Suppressor macrophage treated with lipopolysaccharide for 4 hours (primary cell): ENCODE measurements around the gene ALOXE3.
"Not testable (repeated sequence)": the region's sequence is repeated elsewhere in the genome, so short reads cannot be mapped to it uniquely, and the experiment has no call there.

ENCODE experiments used
- DNase-seq: peaks from one replicate; pipeline ENCODE4 v3.0.0-alpha.2; 2020

Gene ALOXE3

GRCh38 chr17:8066841-8067775, 51.2 kb downstream of the ALOXE3 start:
- no peak for DNase-seq

DNA sequence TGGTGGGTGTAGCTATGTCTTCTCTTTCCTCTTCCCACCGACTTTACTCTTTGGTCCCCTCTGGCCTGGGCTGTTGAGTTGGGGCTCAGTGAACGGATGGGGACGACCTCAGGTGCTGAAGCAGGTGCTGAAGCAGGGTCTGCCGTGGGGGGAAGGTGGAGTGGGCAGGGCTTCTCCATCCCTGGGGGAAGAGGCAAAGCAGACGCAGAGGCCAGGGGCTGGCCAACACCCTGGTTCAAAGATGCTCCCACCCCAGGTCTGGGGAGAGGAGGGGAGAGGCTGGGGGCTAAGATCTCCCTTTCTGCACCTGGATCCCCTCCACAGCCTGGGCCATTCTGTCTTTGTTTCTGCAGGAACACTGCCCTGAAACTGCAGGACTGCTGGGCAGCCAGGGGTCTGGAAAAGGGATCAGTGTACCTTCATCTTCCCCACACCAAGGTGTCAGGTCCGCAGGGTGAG, 53.7 kb downstream of the ALOXE3 start:
- no peak for DNase-seq

DNA sequence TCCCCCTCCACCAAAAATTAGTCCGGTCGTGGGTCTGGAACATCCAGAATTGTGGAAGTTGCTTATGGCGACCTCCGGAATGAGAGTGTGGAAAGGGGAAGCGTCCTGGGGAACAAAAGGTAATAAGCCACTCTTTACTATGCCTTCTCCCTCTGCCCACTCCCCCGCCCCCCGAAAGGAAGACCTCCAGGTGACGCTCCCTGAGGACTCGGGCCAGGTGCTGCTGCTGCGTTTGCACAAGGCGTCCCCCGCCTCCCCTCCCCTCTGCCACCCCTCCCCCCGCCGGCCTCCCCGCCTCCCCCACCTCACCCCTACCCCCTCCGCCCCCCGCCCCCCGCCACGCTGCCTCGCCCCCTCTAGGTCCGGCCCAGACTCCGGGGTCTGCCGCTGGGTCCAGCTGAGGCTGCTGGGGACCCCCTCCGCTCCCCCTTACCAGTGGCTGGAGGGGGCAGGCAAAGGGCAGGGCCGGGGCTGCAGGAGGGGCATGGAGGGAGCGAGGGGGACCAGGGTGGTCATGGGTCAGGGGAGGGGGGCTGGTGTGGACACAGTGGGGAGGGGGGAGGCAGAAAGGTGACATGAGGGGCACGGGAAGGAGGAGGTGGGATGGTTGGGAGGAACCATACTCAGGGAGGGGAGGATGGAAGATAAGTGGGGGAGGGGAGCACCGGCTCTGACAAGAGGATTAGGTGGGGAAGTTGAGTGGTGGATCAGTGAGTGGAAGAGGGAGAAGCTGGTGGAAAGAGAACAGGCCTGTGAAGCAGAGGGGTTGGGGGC, 54.4 kb downstream of the ALOXE3 start:
- no peak for DNase-seq

- no peak for DNase-seq
These were observed 55.4 kb downstream of the ALOXE3 start for GRCh38 chr17:8062807-8063483.

- no peak for DNase-seq
These were observed 55.9 kb downstream of the ALOXE3 start for GRCh38 chr17:8062435-8062806.

- DNase-seq = not testable (repeated sequence)
These were observed 56.5 kb downstream of the ALOXE3 start for GRCh38 chr17:8061851-8062250.

DNA sequence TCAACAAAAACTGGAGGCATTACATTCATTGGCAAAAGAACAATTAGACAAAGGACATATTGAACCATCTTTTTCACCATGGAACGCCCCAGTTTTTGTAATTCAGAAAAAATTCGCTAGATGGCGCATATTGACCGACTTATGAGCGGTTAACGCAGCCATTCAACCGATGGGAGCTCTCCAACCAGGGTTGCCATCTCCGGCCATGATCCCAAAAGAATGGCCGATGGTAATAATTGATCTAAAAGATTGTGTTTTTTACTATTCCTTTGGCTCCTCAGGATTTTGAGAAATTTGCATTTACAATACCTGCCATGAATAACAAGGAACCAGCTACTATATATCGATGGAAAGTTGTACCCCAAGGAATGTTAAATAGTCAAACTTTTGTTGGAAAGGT, 58.0 kb downstream of the ALOXE3 start:
- DNase-seq = peak; percentile 92

- peak; percentile 17 for DNase-seq
These were observed 59.2 kb downstream of the ALOXE3 start for GRCh38 chr17:8059131-8059530.

DNA sequence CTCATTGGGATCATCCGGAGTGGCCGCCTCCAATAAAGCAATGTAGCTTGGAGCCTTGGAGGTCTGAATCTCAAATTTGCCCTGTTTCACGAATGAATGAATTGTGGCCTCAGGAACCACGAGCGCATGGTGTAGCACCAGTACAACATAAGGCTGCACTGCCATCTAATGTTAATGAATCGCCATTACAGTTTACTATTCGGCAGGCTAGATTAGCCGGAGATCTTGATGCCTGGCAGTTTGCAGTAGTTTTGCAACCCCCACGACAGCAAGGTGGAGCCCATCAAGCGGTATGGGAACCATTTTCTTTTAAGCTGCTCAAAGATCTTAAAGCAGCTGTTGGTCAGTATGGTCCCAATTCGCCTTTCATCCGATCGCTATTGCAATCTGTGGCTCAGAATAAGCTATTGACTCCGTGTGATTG, 60.6 kb downstream of the ALOXE3 start:
- DNase-seq = peak; percentile 89

- DNase-seq = no peak
These were observed 61.2 kb downstream of the ALOXE3 start for GRCh38 chr17:8056976-8057625.

- DNase-seq = peak; percentile 92
These were observed 61.9 kb downstream of the ALOXE3 start for GRCh38 chr17:8056232-8056975.

DNA sequence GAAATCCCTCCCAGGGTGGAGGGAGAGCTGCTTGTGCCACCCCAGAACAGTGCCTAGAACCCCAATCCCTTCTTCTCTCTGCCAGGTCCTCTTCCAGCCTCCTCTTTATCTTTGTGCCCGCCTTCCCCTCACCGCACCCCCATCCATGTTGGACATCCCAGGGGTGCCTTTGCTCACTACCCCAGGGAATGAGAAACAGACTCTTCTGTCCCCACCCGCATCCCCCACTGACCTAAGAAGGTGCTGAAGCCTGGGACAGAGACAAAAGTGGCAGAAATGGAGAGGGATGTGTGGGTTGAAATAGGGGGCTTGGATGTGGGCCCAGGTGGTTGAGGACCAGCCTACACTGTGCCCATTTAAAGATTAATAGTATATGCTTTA, 62.5 kb downstream of the ALOXE3 start:
- DNase-seq = no peak

DNA sequence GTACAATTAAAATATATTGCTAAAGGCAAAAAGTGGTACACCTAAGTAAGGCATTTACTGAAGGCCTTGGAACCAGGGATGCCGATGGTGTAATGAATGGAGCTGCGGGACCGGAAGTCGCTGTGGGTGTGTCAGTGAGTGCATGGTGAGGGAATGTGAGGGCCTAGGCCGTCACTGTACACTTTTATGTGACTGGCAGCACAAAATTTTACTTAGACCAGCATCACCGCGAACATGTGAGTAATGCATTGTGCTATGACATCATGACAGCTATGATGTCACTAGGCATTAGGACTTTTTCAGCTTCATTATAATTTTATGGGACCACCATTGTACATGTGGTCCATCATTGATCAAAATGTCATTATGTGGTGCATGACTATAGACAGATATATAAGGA, 64.7 kb downstream of the ALOXE3 start:
- DNase-seq = no peak

DNA sequence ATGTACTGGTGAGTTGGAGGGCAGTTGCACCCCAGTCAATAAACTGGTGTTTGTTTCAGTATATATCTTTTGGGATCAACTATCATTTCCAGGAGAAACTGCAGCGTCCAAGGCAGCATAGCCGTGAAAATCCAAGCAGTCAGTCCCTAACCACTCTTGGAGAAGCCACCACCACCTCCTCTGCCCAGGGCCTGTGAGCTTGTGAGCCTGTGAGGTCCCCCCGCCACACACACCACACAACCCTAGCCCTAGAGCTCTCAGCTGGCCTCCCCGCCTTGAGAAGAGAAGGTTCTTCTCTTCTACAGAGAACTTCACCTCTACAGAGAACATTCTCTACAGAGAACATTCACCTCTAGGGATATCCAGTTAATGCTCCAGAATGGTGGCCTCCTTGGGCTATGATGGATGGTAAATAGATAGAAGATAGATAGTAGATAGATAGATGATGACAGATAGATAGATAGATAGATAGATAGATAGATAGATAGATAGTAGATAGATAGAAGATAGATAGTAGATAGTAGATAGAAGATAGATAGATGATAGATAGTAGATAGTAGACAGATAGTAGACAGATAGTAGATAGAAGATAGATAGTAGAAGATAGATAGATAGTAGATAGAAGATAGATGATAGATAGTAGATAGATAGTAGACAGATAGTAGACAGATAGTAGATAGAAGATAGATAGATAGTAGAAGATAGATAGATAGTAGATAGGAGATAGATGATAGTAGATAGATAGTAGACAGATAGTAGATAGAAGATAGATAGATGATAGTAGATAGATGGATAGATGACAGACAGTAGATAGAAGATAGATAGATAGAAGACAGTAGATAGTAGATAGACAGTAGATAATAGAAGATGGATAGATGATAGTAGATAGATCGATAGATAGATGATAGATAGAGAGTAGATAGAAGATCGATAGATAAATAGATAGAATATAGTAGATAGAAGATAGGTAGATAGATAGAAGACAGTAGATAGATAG, 65.8 kb downstream of the ALOXE3 start:
- DNase-seq = no peak

DNA sequence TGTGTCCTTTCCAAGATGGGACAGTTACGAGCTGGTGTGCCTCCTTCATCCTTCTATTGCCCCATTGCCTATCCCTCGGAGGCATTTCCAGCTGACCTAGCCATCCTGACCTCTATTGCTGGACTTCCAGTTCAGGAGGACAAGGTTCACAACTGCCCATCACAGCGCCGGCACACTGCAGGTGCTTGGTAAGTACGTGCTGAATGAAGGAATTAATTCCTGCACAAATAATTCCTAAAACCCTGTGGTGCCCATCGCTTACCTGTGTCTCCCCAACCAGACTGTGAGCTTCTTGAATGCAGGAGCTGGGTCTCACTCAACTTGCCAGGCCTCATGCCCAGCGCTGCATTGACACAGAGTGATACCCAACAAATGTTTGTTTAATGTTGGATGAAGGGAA, 66.5 kb downstream of the ALOXE3 start:
- no peak for DNase-seq

DNA sequence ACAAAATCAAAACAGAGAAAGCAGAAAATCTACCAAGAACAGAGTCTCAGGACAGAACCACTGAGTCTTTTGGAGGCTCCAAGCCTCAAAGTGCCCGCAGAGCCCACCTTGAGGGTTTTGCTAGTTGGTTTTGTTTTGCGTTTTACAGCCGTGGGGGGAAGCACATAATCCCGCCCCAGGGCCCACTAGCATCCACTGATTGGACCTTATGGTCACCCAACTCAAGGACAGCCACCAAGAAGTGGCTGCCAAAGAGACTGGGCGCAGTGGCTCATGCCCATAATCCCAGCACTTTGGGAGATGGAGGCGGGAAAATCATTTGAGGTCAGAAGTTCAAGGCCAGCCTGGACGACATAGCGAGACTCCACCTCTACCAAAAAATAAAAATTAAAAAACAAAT, 69.6 kb downstream of the ALOXE3 start:
- DNase-seq = no peak

DNA sequence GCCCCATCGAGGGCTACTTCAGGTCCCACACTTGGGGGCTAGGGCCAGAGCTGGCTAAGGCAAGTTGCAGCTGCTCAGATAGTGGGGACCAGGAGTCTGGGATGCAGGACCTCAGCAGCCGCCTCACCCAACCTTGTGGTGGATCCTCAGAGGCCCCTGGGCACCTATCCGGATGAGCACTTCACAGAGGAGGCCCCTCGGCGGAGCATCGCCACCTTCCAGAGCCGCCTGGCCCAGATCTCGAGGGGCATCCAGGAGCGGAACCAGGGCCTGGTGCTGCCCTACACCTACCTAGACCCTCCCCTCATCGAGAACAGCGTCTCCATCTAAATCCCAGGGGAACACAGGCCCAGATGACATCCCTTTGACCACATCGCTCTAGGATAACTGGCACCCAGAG, 70.1 kb downstream of the ALOXE3 start:
- DNase-seq = no peak

GRCh38 chr17:8047769-8048110, 70.6 kb downstream of the ALOXE3 start:
- DNase-seq = no peak

- DNase-seq = no peak
These were observed 71.2 kb downstream of the ALOXE3 start for GRCh38 chr17:8046929-8047768.
